K562 (cell line): Measurements from ENCODE around the gene NUAK2. TPM values are rescaled to one million over a fixed set of nuclear protein-coding genes. Genes with fewer than 3 reads are reported as not detected.

Experiments used
- ATAC-seq: fragments of 200-7000 bp; cut with Tn5 transposase; 3 replicates; pipeline ENCODE4 v1.9.1; 2020; ENCODE audit warnings: moderate library complexity
- Bru-seq: library from RNA; stranded (reverse); fragments of 400-500 nt; gene quantifications from one replicate; lab custom pipeline; 2021; lab: Mats Ljungman, UMichigan
- BruChase-seq, 2 experiments: library from RNA; stranded (reverse); fragments of 400-500 nt; gene quantifications; one replicate each; lab custom pipeline; 2021; lab: Mats Ljungman, UMichigan
- BruUV-seq: library from RNA; stranded (reverse); fragments of 400-500 nt; replicated peaks from 2 replicates; lab custom pipeline; 2021; lab: Mats Ljungman, UMichigan
- CTCF ChIA-PET: fragments of 300-600 bp; formaldehyde crosslinking; extraction: SDS; loops from one replicate; lab custom pipeline; 2021; ENCODE audit warnings: low intra/inter-chr PET ratio; lab: Yijun Ruan, JAX
- POLR2A ChIA-PET: fragments of 300-600, 350-650 bp; sonication (Branson Sonifier 250); formaldehyde crosslinking; extraction: SDS; loops from one replicate; lab custom pipeline; 2021; ENCODE audit warnings: antibody characterized with exemption, inconsistent platforms; lab: Yijun Ruan, JAX
- DNase-seq, 4 experiments: peaks; one replicate each; pipeline versions ENCODE4 v3.0.0 to v3.0.0-alpha.2; 2011 to 2018; ENCODE audit warnings: low spot score in 3 of 4, mixed read lengths in 3 of 4; ENCODE audit errors: extremely low read depth in 1 of 4
- FAIRE-seq: peaks from 2 replicates; lab custom pipeline; 2011; peaks lifted over from hg19 to GRCh38; lab: Jason Lieb, UNC
- H2AFZ ChIP-seq: 2 replicates; pipeline ENCODE4 v1.6.0; 2011; ENCODE audit warnings: low read depth, low read length, control low read depth, inconsistent platforms
- H3K27ac ChIP-seq: fragments of 200-600 bp; 3 replicates; pipeline ENCODE4 v1.8.0; 2011; ENCODE audit warnings: low read depth, mild to moderate bottlenecking, control low read depth, inconsistent platforms, low read length, moderate library complexity, mixed read lengths; ENCODE audit errors: extremely low read depth
- H3K27me3 ChIP-seq, 2 experiments: fragments of 300-600 bp in 1 of 2; 2 replicates in 1 of 2; 3 replicates in 1 of 2; pipeline versions ENCODE4 v1.6.0 to v1.8.0; 2011; ENCODE audit warnings: inconsistent platforms in 2 of 2, low read length in 2 of 2, mild to moderate bottlenecking in 1 of 2, mixed read lengths in 1 of 2, moderate library complexity in 1 of 2; ENCODE audit not compliant: control insufficient read depth in 2 of 2, insufficient read depth in 2 of 2
- H3K36me3 ChIP-seq: fragments of 300-600 bp; 3 replicates; pipeline ENCODE4 v1.8.0; 2011; ENCODE audit warnings: mild to moderate bottlenecking, low read length, inconsistent platforms; ENCODE audit not compliant: control insufficient read depth, insufficient read depth
- H3K4me1 ChIP-seq, 2 experiments: fragments of 200-600 bp in 1 of 2; replicated peaks in 1 of 2; 2 replicates in 1 of 2; 3 replicates in 1 of 2; pipeline versions ENCODE4 v1.5.1 to v1.8.0; 2011; ENCODE audit warnings: inconsistent platforms in 2 of 2, low read length in 2 of 2, mild to moderate bottlenecking in 1 of 2, mixed read lengths in 1 of 2, moderate library complexity in 1 of 2; ENCODE audit not compliant: control insufficient read depth in 2 of 2, insufficient read depth in 2 of 2
- H3K4me2 ChIP-seq: 2 replicates; pipeline ENCODE4 v1.6.1; 2011; ENCODE audit warnings: low read length, control low read depth, inconsistent platforms, mixed read lengths; ENCODE audit not compliant: insufficient read depth
- H3K4me3 ChIP-seq: fragments of 200-600 bp; sonication (generic), shearing (Covaris generic); 2 replicates; pipeline ENCODE4 v1.5.1; 2016; ENCODE audit warnings: control low read depth, inconsistent platforms
- H3K79me2 ChIP-seq: fragments of 200-600 bp; 3 replicates; pipeline ENCODE4 v1.8.0; 2011; ENCODE audit warnings: low read length, inconsistent platforms; ENCODE audit not compliant: control insufficient read depth, insufficient read depth
- H3K9ac ChIP-seq, 2 experiments: 2 replicates each; pipeline versions ENCODE4 v1.6.0 to v1.6.1; 2011; ENCODE audit warnings: low read depth in 2 of 2, low read length in 2 of 2, control low read depth in 1 of 2, inconsistent platforms in 1 of 2, mild to moderate bottlenecking in 1 of 2, mixed read lengths in 1 of 2; ENCODE audit not compliant: insufficient read depth in 1 of 2
- H3K9me1 ChIP-seq: one replicate; pipeline ENCODE4 v1.6.0; 2011; ENCODE audit warnings: inconsistent platforms, mild to moderate bottlenecking, low read length, moderate library complexity; ENCODE audit not compliant: control insufficient read depth, insufficient read depth
- H3K9me3 ChIP-seq: replicated peaks from 2 replicates; pipeline ENCODE4 v1.5.1; 2011; ENCODE audit warnings: low read depth, low read length, inconsistent platforms; ENCODE audit not compliant: control insufficient read depth, insufficient read depth
- H4K20me1 ChIP-seq: replicated peaks from 2 replicates; pipeline ENCODE4 v1.6.1; 2011; ENCODE audit warnings: low read length, inconsistent platforms, mixed read lengths; ENCODE audit not compliant: control insufficient read depth, insufficient read depth
- E2F8 ChIP-seq: fragments of 450-650 bp; IDR thresholded peaks from 2 replicates; pipeline ENCODE4 v1.7.1; 2018; ENCODE audit warnings: mild to moderate bottlenecking, low read depth; ENCODE audit not compliant: partially characterized antibody
- ELF2 ChIP-seq: fragments of 250-450 bp; sonication (Bioruptor Pico); IDR thresholded peaks from 2 replicates; pipeline ENCODE4 v1.5.0; 2021; ENCODE audit warnings: mild to moderate bottlenecking
- FOXA3 ChIP-seq, 2 experiments: fragments of 450-650 bp in 1 of 2; sonication (generic) in 1 of 2; formaldehyde crosslinking; IDR thresholded peaks in 1 of 2; conservative IDR thresholded peaks in 1 of 2; 2 replicates each; pipeline versions ENCODE4 v1.4.0 to v1.8.0; 2020 to 2022; ENCODE audit warnings: mild to moderate bottlenecking in 2 of 2, missing genetic modification reagents in 1 of 2
- KAT7 ChIP-seq: sonication (generic); formaldehyde crosslinking; IDR thresholded peaks from 2 replicates; pipeline ENCODE4 v1.8.0; 2022; ENCODE audit warnings: missing genetic modification reagents, mild to moderate bottlenecking, borderline replicate concordance
- TCF7 ChIP-seq: sonication (generic); IDR thresholded peaks from 2 replicates; pipeline ENCODE4 v1.6.1; 2016; ENCODE audit warnings: antibody characterized with exemption, borderline replicate concordance
- TRIM25 ChIP-seq: fragments of 450-650 bp; IDR thresholded peaks from 2 replicates; pipeline ENCODE4 v1.7.0; 2016; ENCODE audit warnings: borderline replicate concordance
- U2AF2 ChIP-seq: fragments of 200-400 bp; formaldehyde crosslinking; optimal IDR thresholded peaks from 2 replicates; pipeline ENCODE3; 2017; ENCODE audit warnings: low read depth, mild to moderate bottlenecking, low read length
- ZBTB33 ChIP-seq: sonication (generic); formaldehyde crosslinking; IDR thresholded peaks from 2 replicates; pipeline ENCODE4 v1.8.1; 2023; ENCODE audit warnings: mild to moderate bottlenecking, missing genetic modification reagents
- WGBS: fragments of 100-300 bp; shearing (Covaris generic); methylation state at CpG from one replicate; pipeline ENCODE4 v1.1.6; 2016; ENCODE audit warnings: low coverage, mixed read lengths; ENCODE audit not compliant: insufficient coverage; ENCODE audit errors: missing lambda C conversion rate; 5-methylcytosine and 5-hydroxymethylcytosine counted together
- in situ Hi-C: fragments of 300-500 bp; cut with MboI; formaldehyde crosslinking; loops from 4 replicates; pipeline ENCODE4 v1.15.0; 2018; ENCODE audit warnings: inconsistent platforms, mixed read lengths
- intact Hi-C: fragments of 100-400 bp; cut with micrococcal nuclease; formaldehyde crosslinking; loops from 2 replicates; pipeline ENCODE4 v1.14.2; 2022
- long read RNA-seq, 3 experiments: library from polyadenylated mRNA in 2 of 3; library from RNA in 1 of 3; unstranded in 2 of 3; stranded (forward) in 1 of 3; transcript quantifications; one replicate each; pipeline ENCODE4 v2.0.0, GENCODE V29; 2019 to 2022
- polyA minus RNA-seq, 3 experiments: library from RNA; depleted of rRNA, polyadenylated mRNA; stranded (reverse); fragments of >200 nt; gene quantifications; 2 replicates each; pipeline ENCODE4 v1.2.3, GENCODE V29; 2011
- polyA plus RNA-seq, 8 experiments: library from polyadenylated mRNA; depleted of rRNA in 4 of 8; stranded (reverse) in 5 of 8; unstranded in 3 of 8; fragments of >200 nt; fragmentation: Nextera tagmentation in 2 of 8; fragmentation: Illumina TruSeq in 1 of 8; extraction: Ambion mirVana in 2 of 8; extraction: Trizol in 1 of 8; gene quantifications; 2 replicates each; pipeline versions ENCODE4 v1.2.1 to v1.2.3, GENCODE V29; 2011 to 2014; ENCODE audit warnings: inconsistent platforms in 1 of 8, missing spikeins in 1 of 8
- total RNA-seq, 7 experiments: library from RNA; depleted of rRNA in 6 of 7; stranded (reverse); fragments of >200 nt in 6 of 7; fragmentation: Illumina TruSeq in 2 of 7; extraction: Trizol in 2 of 7; gene quantifications; 2 replicates each; pipeline versions ENCODE4 v1.2.1 to v1.2.3, GENCODE V29; 2011 to 2021; ENCODE audit warnings: low replicate concordance in 1 of 7

The NUAK2 gene
- total RNA-seq (2011; cell fraction: chromatin; rRNA removed; ENCODE audit: low replicate concordance), result 0.40 and 0.90 TPM in 2 replicates
- 0.39 and 0.83 TPM in 2 replicates for total RNA-seq (2011; cell fraction: nucleolus; rRNA removed)
- 0.23 and 0.73 TPM in 2 replicates for total RNA-seq (2011; cell fraction: nucleoplasm; rRNA removed)
- total RNA-seq (2014; rRNA removed) (0.05 and 0.29 TPM in 2 replicates), total RNA-seq (2014; rRNA removed; fragmentation: Illumina TruSeq; extraction: Trizol) (0.13 and 0.18 TPM in 2 replicates), total RNA-seq (2015; rRNA removed; fragmentation: Illumina TruSeq; extraction: Trizol) (0.14 and 0.15 TPM in 2 replicates), total RNA-seq (2021) (0.44 and 0.47 TPM in 2 replicates), polyA plus RNA-seq (2011; rRNA removed) (0.11 and 0.68 TPM in 2 replicates), polyA plus RNA-seq (2014; fragmentation: Illumina TruSeq; extraction: Trizol) (0.27 and 0.33 TPM in 2 replicates), polyA plus RNA-seq (2014; fragmentation: Nextera tagmentation; extraction: Ambion mirVana) (under 1 TPM; 0.04 to 0.10 TPM), polyA plus RNA-seq (2014; rRNA removed) (0.19 and 0.45 TPM in 2 replicates), polyA minus RNA-seq (2011; rRNA and poly(A)+ RNA removed) (0.28 and 0.39 TPM in 2 replicates), Bru-seq, nascent RNA (percentile 37 among the genes with signal in this experiment), BruChase-seq, experiment 1, labeled RNA remaining after a 2-hour chase (percentile 33 among the genes with signal in this experiment), BruChase-seq, experiment 2, labeled RNA remaining after a 6-hour chase (percentile 35 among the genes with signal in this experiment)
- polyA plus RNA-seq (2011; cell fraction: cytosol; rRNA removed), result 0.19 and 0.37 TPM in 2 replicates
- polyA plus RNA-seq (2011; cell fraction: nucleus; rRNA removed), result 0.41 and 0.49 TPM in 2 replicates
- 0.20 and 0.60 TPM in 2 replicates for polyA plus RNA-seq (2012)
- polyA minus RNA-seq (2011; cell fraction: cytosol; rRNA and poly(A)+ RNA removed), result 0.48 and 0.64 TPM in 2 replicates
- 0.54 and 0.78 TPM in 2 replicates for polyA minus RNA-seq (2011; cell fraction: nucleus; rRNA and poly(A)+ RNA removed)
- long read RNA-seq, experiment 1, result 0 reads
- long read RNA-seq, experiment 2, partial matches to known transcripts, result 0 of 1 reads
- long read RNA-seq, experiment 2, other reads (novel, unspliced or antisense), result 0 of 1 reads
- long read RNA-seq, experiment 3, result 0 reads

GRCh38 chr1:205321162-205321958 is at the start of gene NUAK2:
Gene NUAK2, minus strand, starts transcription at chr1:205321745. Its CDS starts 117 bp downstream, at chr1:205321628.
- Histone ChIP-seq H3K4me1 (peaks cover 3 to 15% of the 10 kb centered on the region in 2 experiments; a peak in 4 of 5 replicates), H3K9me3 (no peaks in the 10 kb centered on the region), H3K27me3 (peaks cover 28 to 71% of the 10 kb centered on the region in 2 experiments), H4K20me1 (peaks cover 4% of the 10 kb centered on the region), H3K79me2 (no peaks in the 10 kb centered on the region), H3K27ac (no peak within 1 kb of the TSS), H3K4me3 (peak within 1 kb of the TSS; percentile 49), H3K4me2 (peak within 1 kb of the TSS; percentile 78), H2AFZ (peak within 1 kb of the TSS; percentile 87), H3K9ac (peak within 1 kb of the TSS; percentile 31 to 89; a peak in 3 of 4 replicates), H3K9me1 (no peaks in the 10 kb centered on the region), H3K36me3 (no peaks in the 10 kb centered on the region)
- ChIA-PET POLR2A (interaction anchor here (0.6 to 1.3 kb wide), 8 partner anchors 10 to 758 kb away, joined by 3 to 4 read pairs (median 3); no protein-coding TSS in a partner anchor), CTCF (interaction anchor here (8.5 kb wide), 1 partner anchor 48 kb away, joined by 144 read pairs; no protein-coding TSS in a partner anchor)
- ATAC-seq (peak; percentile 99), FAIRE-seq (no peak), DNase-seq (peak; percentile 90 to 99 (median 96))
- in situ Hi-C loops (loop anchor here (5.0 kb wide), 1 partner anchor 44 kb away; no protein-coding TSS in a partner anchor), intact Hi-C loops (no loop called here)
- WGBS, result 1% methylated on average over 61 of the region's 75 CpGs
- BruUV-seq, result no TSS peak
- no peak for TF ChIP-seq U2AF2
- no peak; the same call in 1 of the 2 replicates for TF ChIP-seq KAT7 (CRISPR knock-in tag)
- 0 out of 4 replicates have a peak, but pooled peaks of 1 of the 2 experiments have one; percentile 72 for TF ChIP-seq FOXA3 (CRISPR knock-in tag; conservative IDR thresholded peaks at IDR 0.05 in 1 of 2, IDR thresholded peaks at IDR 0.05 in 1 of 2)
- peak; percentile 88 for TF ChIP-seq ZBTB33
- no peak for TF ChIP-seq TRIM25
- peak; percentile 35 for TF ChIP-seq E2F8
- no peak; the same call in 1 of the 2 replicates for TF ChIP-seq ELF2 (CRISPR knock-in tag)
- TF ChIP-seq TCF7, result no peak
